SH-SY5Y (cell line): ENCODE measurements around the gene ERGIC2.

Experiments
- GATA2 ChIP-seq: IDR thresholded peaks from 2 replicates; pipeline ENCODE4 v1.6.1; 2011; ENCODE audit warnings: mild to moderate bottlenecking, low read depth, low read length
- GATA3 ChIP-seq: IDR thresholded peaks from 2 replicates; pipeline ENCODE4 v1.6.1; 2011; ENCODE audit warnings: low read depth, mild to moderate bottlenecking, low read length, moderate library complexity

DNA sequence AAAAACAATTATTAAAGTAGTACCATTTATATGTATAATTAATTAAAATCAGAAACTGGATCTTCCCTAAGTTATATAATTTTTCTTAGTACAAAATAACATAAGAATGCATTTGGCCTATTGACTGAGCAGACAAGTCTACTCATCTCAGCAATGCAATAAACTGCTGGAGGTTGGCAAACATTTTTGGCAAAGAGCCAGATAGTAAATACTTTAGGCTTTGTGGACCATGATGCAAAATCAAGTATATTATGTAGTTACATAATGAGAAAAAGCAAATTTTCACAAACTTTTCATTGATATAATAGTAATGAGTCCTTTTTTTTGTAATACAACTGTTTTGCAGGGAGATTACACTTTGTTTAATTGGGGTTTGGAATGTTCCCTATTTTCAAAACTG is 30.9 kb downstream of the ERGIC2 start:
- TF ChIP-seq GATA3, result no peak
- TF ChIP-seq GATA2, result no peak
